Measurements from ENCODE around the gene DGKH.

DNA sequence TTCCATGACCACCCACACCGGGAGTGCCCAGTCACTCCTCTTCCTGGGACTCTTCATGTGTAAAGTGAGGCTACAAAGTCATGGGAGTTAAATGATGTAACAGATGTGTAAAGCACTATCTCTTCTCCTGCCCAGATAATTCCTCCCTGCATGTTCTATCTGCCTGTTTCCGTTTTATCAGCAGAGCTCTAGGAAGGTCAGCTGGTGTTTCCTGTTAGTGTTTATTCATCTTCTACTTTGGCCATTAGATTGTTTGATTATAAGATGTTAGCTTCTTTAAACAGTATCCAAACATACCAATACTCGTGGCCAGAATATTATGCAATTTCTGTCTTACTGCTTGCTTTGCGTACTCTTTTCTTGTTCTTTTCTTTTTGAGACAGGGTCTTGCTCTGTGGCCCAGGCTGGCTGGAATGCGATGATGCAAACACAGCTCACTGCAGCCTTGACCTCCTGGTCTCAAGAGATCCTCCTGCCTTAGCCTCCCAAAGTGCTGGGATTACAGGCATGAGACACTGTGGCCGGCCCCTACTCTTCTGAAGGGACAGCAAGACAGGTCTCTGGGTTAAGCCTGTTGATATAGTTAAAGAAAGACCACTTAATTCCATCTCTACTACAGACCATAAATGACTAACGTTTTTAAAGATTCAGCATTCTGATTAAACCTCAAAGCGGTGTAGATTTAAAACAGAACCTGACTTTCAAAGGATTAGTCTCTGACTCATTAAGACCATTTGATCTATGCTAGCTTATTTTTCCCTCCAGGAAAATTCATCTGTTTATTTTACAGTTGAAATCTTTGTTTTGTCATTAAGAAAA lies 126.1 kb downstream of the DGKH start:
- TF ChIP-seq EP300 (IDR thresholded peaks at IDR 0.05; ENCODE audit: low read depth in 2 of 2, low read length in 2 of 2) = no peak
- no peak for TF ChIP-seq EP300 (CRISPR knock-in tag; IDR thresholded peaks at IDR 0.05; ENCODE audit: borderline replicate concordance)
- TF ChIP-seq MTF1 (CRISPR knock-in tag; IDR thresholded peaks at IDR 0.05) = no peak
- TF ChIP-seq FOXJ3 (CRISPR knock-in tag; IDR thresholded peaks at IDR 0.05; ENCODE audit: borderline replicate concordance) = no peak
- no peak for TF ChIP-seq ESRRA (CRISPR knock-in tag; IDR thresholded peaks at IDR 0.05; ENCODE audit: low read depth)
- TF ChIP-seq, protein P1, sequence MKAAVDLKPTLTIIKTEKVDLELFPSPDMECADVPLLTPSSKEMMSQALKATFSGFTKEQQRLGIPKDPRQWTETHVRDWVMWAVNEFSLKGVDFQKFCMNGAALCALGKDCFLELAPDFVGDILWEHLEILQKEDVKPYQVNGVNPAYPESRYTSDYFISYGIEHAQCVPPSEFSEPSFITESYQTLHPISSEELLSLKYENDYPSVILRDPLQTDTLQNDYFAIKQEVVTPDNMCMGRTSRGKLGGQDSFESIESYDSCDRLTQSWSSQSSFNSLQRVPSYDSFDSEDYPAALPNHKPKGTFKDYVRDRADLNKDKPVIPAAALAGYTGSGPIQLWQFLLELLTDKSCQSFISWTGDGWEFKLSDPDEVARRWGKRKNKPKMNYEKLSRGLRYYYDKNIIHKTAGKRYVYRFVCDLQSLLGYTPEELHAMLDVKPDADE (CRISPR knock-in tag; IDR thresholded peaks at IDR 0.05) = no peak
- TF ChIP-seq, protein P2, sequence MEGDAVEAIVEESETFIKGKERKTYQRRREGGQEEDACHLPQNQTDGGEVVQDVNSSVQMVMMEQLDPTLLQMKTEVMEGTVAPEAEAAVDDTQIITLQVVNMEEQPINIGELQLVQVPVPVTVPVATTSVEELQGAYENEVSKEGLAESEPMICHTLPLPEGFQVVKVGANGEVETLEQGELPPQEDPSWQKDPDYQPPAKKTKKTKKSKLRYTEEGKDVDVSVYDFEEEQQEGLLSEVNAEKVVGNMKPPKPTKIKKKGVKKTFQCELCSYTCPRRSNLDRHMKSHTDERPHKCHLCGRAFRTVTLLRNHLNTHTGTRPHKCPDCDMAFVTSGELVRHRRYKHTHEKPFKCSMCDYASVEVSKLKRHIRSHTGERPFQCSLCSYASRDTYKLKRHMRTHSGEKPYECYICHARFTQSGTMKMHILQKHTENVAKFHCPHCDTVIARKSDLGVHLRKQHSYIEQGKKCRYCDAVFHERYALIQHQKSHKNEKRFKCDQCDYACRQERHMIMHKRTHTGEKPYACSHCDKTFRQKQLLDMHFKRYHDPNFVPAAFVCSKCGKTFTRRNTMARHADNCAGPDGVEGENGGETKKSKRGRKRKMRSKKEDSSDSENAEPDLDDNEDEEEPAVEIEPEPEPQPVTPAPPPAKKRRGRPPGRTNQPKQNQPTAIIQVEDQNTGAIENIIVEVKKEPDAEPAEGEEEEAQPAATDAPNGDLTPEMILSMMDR (CRISPR knock-in tag; IDR thresholded peaks at IDR 0.05) = no peak
- TF ChIP-seq CENPX (CRISPR knock-in tag; IDR thresholded peaks at IDR 0.05) = no peak
- no peak for TF ChIP-seq SIN3A (IDR thresholded peaks at IDR 0.05; ENCODE audit: borderline replicate concordance, low read depth, low read length)
- TF ChIP-seq ZNF841 (CRISPR knock-in tag; IDR thresholded peaks at IDR 0.05; ENCODE audit: borderline replicate concordance) = no peak
- TF ChIP-seq NR1H2 (CRISPR knock-in tag; IDR thresholded peaks at IDR 0.05; ENCODE audit: borderline replicate concordance, low read depth) = no peak
